CD14-positive monocyte (primary cell): ENCODE results near the gene NUP214. TPM values are rescaled to one million over a fixed set of nuclear protein-coding genes. Genes with fewer than 3 reads are reported as not detected.

Source experiments
- DNase-seq, 3 donors: peaks; one replicate each; pipeline ENCODE4 v3.0.0-alpha.2; 2011 to 2022
- H2AFZ ChIP-seq: 2 replicates; pipeline ENCODE4 v1.6.0; 2012; ENCODE audit warnings: mild to moderate bottlenecking, low read depth, low read length, inconsistent platforms; ENCODE audit not compliant: insufficient read depth, poor library complexity, severe bottlenecking
- H3K27ac ChIP-seq, 2 donors: 1 replicate in 1 of 2; 2 replicates in 1 of 2; pipeline ENCODE4 v1.5.1; 2012 to 2013; ENCODE audit warnings: low read length in 2 of 2, control low read depth in 1 of 2, inconsistent platforms in 1 of 2, low read depth in 1 of 2, mild to moderate bottlenecking in 1 of 2
- H3K27me3 ChIP-seq, 2 donors: one replicate each; pipeline versions ENCODE4 v1.6.0 to v1.6.1; 2011 to 2013; ENCODE audit warnings: low read length in 2 of 2; ENCODE audit not compliant: control insufficient read depth in 2 of 2, insufficient read depth in 2 of 2
- H3K36me3 ChIP-seq, 2 donors: replicated peaks in 1 of 2; 1 replicate in 1 of 2; 2 replicates in 1 of 2; pipeline versions ENCODE4 v1.5.1 to v1.6.1; 2012 to 2013; ENCODE audit warnings: low read length in 2 of 2, control low read depth in 1 of 2, inconsistent platforms in 1 of 2, mild to moderate bottlenecking in 1 of 2; ENCODE audit not compliant: insufficient read depth in 2 of 2, control insufficient read depth in 1 of 2
- H3K4me1 ChIP-seq, 2 donors: 1 replicate in 1 of 2; 2 replicates in 1 of 2; pipeline versions ENCODE4 v1.5.1 to v1.6.1; 2012 to 2013; ENCODE audit warnings: low read length in 2 of 2, control low read depth in 1 of 2, inconsistent platforms in 1 of 2, mild to moderate bottlenecking in 1 of 2, moderate library complexity in 1 of 2; ENCODE audit not compliant: insufficient read depth in 2 of 2, control insufficient read depth in 1 of 2
- H3K4me2 ChIP-seq: replicated peaks from 2 replicates; pipeline ENCODE3; 2012; ENCODE audit warnings: low read length, moderate library complexity, mild to moderate bottlenecking; ENCODE audit not compliant: poor library complexity, severe bottlenecking; ENCODE audit errors: extremely low read depth
- H3K4me3 ChIP-seq, 3 experiments: fragments of 200-600 bp in 1 of 3; sonication (generic) in 1 of 3; replicated peaks in 1 of 3; 1 replicate in 2 of 3; 2 replicates in 1 of 3; pipeline ENCODE4 v1.5.1; 2011 to 2013; ENCODE audit warnings: low read length in 3 of 3, mild to moderate bottlenecking in 3 of 3, control low read depth in 2 of 3, low read depth in 2 of 3, inconsistent platforms in 1 of 3, moderate library complexity in 1 of 3
- H3K79me2 ChIP-seq: 2 replicates; pipeline ENCODE4 v1.6.0; 2012; ENCODE audit warnings: mild to moderate bottlenecking, control low read depth, inconsistent platforms, low read length, moderate library complexity; ENCODE audit not compliant: insufficient read depth
- H3K9ac ChIP-seq: 2 replicates; pipeline ENCODE4 v1.6.0; 2017; ENCODE audit warnings: low read length, mild to moderate bottlenecking; ENCODE audit not compliant: insufficient read depth, poor library complexity, severe bottlenecking
- H3K9me3 ChIP-seq, 2 donors: replicated peaks in 1 of 2; 1 replicate in 1 of 2; 2 replicates in 1 of 2; pipeline versions ENCODE4 v1.5.1 to v1.6.1; 2012 to 2013; ENCODE audit warnings: low read length in 2 of 2, control low read depth in 1 of 2; ENCODE audit not compliant: control insufficient read depth in 1 of 2, insufficient read depth in 1 of 2
- H4K20me1 ChIP-seq: 2 replicates; pipeline ENCODE4 v1.6.0; 2012; ENCODE audit warnings: mild to moderate bottlenecking, low read length, control low read depth, moderate library complexity; ENCODE audit not compliant: insufficient read depth
- H3K27ac Mint-ChIP-seq, 7 donors: one replicate each; pipeline ENCODE4 v1.8.0; 2020; ENCODE audit warnings: mild to moderate bottlenecking in 7 of 7, mixed read lengths in 7 of 7, moderate library complexity in 6 of 7, inconsistent platforms in 2 of 7
- H3K27me3 Mint-ChIP-seq, 3 donors: one replicate each; pipeline ENCODE4 v1.8.0; 2021 to 2022; ENCODE audit warnings: low read depth in 3 of 3, mild to moderate bottlenecking in 3 of 3, mixed read lengths in 3 of 3, moderate library complexity in 3 of 3, inconsistent platforms in 1 of 3
- H3K36me3 Mint-ChIP-seq, 2 donors: one replicate each; pipeline ENCODE4 v1.8.0; 2020; ENCODE audit warnings: mixed read lengths in 2 of 2, inconsistent platforms in 1 of 2, mild to moderate bottlenecking in 1 of 2
- H3K4me1 Mint-ChIP-seq: one replicate; pipeline ENCODE4 v1.8.0; 2020; ENCODE audit warnings: mild to moderate bottlenecking, mixed read lengths
- H3K4me3 Mint-ChIP-seq, 2 donors: one replicate each; pipeline ENCODE4 v1.8.0; 2020; ENCODE audit warnings: mild to moderate bottlenecking in 2 of 2, mixed read lengths in 2 of 2, moderate library complexity in 1 of 2
- H3K9me3 Mint-ChIP-seq, 7 donors: one replicate each; pipeline ENCODE4 v1.8.0; 2020 to 2022; ENCODE audit warnings: mixed read lengths in 7 of 7, mild to moderate bottlenecking in 6 of 7, moderate library complexity in 6 of 7, inconsistent platforms in 2 of 7
- WGBS: methylation state at CpG from one replicate; pipeline ENCODE4 v1.1.5; 2013; ENCODE audit warnings: missing lambda C conversion rate; ENCODE audit not compliant: insufficient coverage; 5-methylcytosine and 5-hydroxymethylcytosine counted together
- intact Hi-C, 2 donors: fragments of 100-400 bp; cut with micrococcal nuclease; formaldehyde crosslinking; loops; one replicate each; pipeline versions ENCODE4 v1.15.0 to v1.15.1; 2023
- polyA plus RNA-seq, 3 donors: library from polyadenylated mRNA; depleted of rRNA in 1 of 3; unstranded in 2 of 3; stranded (reverse) in 1 of 3; fragments of 300-500 nt in 2 of 3; fragments of >200 nt in 1 of 3; fragmentation: Illumina TruSeq in 2 of 3; gene quantifications; 1 replicate in 2 of 3; 2 replicates in 1 of 3; pipeline ENCODE4 v1.2.3, GENCODE V29; 2012 to 2021
- TF ChIP-seq, protein P1 (sequence below): fragments of 200-600 bp; IDR thresholded peaks from one replicate; pipeline ENCODE4 v1.8.0; 2022; ENCODE audit warnings: antibody characterized with exemption, mild to moderate bottlenecking

NUP214 gene
- polyA plus RNA-seq, 3 donors = 94.9 to 329 (median 214) TPM

DNA sequence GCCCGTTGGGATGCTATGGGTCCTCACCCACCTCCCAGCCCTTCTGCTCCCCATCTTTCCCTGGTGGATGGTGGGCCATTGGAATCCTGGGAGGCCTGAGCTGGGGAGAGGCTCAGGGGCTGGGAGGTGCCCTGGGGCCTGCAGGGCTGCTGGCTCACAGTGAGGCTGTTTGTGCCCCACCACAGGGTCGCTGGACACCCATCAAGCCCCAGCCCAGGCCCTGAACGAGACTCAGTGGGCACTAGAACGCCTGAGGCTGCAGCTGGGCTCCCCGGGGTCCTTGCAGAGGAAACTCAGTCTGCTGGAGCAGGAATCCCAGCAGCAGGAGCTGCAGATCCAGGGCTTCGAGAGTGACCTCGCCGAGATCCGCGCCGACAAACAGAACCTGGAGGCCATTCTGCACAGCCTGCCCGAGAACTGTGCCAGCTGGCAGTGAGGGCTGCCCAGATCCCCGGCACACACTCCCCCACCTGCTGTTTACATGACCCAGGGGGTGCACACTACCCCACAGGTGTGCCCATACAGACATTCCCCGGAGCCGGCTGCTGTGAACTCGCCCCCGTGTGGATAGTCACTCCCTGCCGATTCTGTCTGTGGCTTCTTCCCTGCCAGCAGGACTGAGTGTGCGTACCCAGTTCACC is 33.9 kb upstream of the NUP214 start:
- H3K4me3 ChIP-seq = no peak overlapping the region
- H3K4me2 ChIP-seq = no peak overlapping the region
- TF ChIP-seq, protein P1, sequence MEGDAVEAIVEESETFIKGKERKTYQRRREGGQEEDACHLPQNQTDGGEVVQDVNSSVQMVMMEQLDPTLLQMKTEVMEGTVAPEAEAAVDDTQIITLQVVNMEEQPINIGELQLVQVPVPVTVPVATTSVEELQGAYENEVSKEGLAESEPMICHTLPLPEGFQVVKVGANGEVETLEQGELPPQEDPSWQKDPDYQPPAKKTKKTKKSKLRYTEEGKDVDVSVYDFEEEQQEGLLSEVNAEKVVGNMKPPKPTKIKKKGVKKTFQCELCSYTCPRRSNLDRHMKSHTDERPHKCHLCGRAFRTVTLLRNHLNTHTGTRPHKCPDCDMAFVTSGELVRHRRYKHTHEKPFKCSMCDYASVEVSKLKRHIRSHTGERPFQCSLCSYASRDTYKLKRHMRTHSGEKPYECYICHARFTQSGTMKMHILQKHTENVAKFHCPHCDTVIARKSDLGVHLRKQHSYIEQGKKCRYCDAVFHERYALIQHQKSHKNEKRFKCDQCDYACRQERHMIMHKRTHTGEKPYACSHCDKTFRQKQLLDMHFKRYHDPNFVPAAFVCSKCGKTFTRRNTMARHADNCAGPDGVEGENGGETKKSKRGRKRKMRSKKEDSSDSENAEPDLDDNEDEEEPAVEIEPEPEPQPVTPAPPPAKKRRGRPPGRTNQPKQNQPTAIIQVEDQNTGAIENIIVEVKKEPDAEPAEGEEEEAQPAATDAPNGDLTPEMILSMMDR = no peak
- peaks cover 5 to 18% of the 10 kb centered on the region in 2 donors for H3K27me3 ChIP-seq
- no peaks in the 10 kb centered on the region for H4K20me1 ChIP-seq
- H3K9me3 ChIP-seq = peaks cover 0 to 5% of the 10 kb centered on the region in 2 donors
- intact Hi-C loops = no loop called here
- Mint-ChIP-seq H3K4me1 (peaks cover 4% of the 10 kb centered on the region), H3K4me3 (no peak overlapping the region), H3K9me3 (peaks cover 0 to 2% (median 0%) of the 10 kb centered on the region in 7 donors), H3K36me3 (peaks cover 0 to 4% of the 10 kb centered on the region in 2 donors), H3K27me3 (peaks cover 18 to 23% (median 22%) of the 10 kb centered on the region in 3 donors), H3K27ac (no peak overlapping the region)
- no peak overlapping the region for H3K27ac ChIP-seq
- DNase-seq = no peak
- H3K4me1 ChIP-seq = peaks cover 1 to 4% of the 10 kb centered on the region in 2 donors
- H3K36me3 ChIP-seq = no peaks in the 10 kb centered on the region
- H2AFZ ChIP-seq = no peak overlapping the region
- no peak overlapping the region for H3K9ac ChIP-seq
- WGBS = 94% methylated on average over 18 of the region's 19 CpGs
- no peaks in the 10 kb centered on the region for H3K79me2 ChIP-seq

DNA sequence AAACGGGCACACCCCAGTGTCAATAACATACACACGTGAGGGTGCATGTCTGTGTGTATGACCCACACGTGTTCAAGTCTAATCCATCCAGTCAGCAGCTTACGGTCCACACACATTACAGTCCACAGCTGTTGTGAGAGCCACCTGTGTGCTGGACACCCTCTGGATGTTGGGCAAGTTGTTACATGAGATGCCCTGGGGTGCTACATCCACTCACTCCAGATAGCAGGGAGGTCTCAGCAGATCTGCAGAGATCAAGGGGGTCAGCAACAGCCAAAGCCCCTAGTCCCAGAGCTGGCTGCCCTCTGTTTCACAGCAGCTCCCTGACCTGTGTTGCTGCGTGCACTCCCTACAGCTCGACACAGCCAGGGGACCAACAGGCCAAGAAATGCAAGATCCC is 33.4 kb upstream of the NUP214 start:
- H3K36me3 ChIP-seq = no peaks in the 10 kb centered on the region
- peaks cover 0 to 5% of the 10 kb centered on the region in 2 donors for H3K9me3 ChIP-seq
- WGBS = 85% methylated on average over 6 of the region's 6 CpGs
- no peak overlapping the region for H3K27ac Mint-ChIP-seq
- H2AFZ ChIP-seq = no peak overlapping the region
- H3K79me2 ChIP-seq = no peaks in the 10 kb centered on the region
- H3K27ac ChIP-seq = no peak overlapping the region
- no peak overlapping the region for H3K4me3 Mint-ChIP-seq
- peaks cover 8% of the 10 kb centered on the region for H3K4me1 Mint-ChIP-seq
- H3K27me3 Mint-ChIP-seq = peaks cover 22 to 29% (median 26%) of the 10 kb centered on the region in 3 donors
- no peak overlapping the region for H3K4me3 ChIP-seq
- H3K9me3 Mint-ChIP-seq = peaks cover 0 to 6% (median 0%) of the 10 kb centered on the region in 7 donors
- H3K4me2 ChIP-seq = no peak overlapping the region
- H4K20me1 ChIP-seq = no peaks in the 10 kb centered on the region
- H3K9ac ChIP-seq = no peak overlapping the region
- H3K4me1 ChIP-seq = peaks cover 4 to 6% of the 10 kb centered on the region in 2 donors
- peaks cover 8 to 22% of the 10 kb centered on the region in 2 donors for H3K27me3 ChIP-seq
- TF ChIP-seq, protein P1 = no peak
- DNase-seq = no peak
- intact Hi-C loops = no loop called here
- H3K36me3 Mint-ChIP-seq = peaks cover 0 to 4% of the 10 kb centered on the region in 2 donors
